ENCODE measurements around the gene ITSN1. TPM values are rescaled to one million over a fixed set of nuclear protein-coding genes. Genes with fewer than 3 reads are reported as not detected.
A peak's percentile ranks its signal among the peaks of the same experiment; 100 is the strongest.

Gene ITSN1
- total RNA-seq, 2 donors from 2014 or later = 15.0 to 47.5 TPM

DNA sequence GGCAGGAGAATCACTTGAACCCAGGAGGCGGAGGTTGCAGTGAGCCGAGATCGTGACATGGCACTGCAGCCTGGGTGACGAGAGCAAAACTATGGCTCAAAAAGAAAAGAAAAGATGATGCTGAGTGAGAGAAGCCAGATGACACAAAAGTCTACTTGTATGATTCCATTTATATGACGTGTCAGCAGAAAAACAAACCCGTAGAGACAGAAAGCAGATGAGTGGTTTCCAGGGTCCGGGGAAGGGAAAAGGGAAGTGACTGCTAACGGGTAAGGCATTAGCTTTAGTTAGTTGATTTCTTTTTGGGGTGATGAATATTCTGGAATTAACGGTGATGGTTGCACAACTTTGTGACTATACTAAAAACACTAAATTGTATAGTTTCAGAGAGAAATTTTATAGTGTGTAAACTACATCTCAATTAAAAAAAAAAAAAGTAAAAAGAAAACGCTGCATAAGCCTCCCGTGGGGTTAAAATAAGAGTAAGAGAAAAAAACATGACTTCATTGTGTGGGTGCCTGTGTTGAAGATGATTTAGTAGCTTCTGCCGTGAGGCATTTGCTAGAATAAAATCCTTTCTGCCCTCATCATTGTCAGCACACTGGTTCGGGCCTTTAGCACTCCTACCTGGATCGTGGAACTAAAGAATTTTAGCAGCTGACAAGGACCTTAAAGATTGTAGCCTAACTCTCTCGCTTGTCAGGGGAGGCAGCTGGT is 298.0 kb downstream of the ITSN1 start:
- H3K27ac ChIP-seq = no peak overlapping the region
- DNase-seq = peak in 1 of 4 donors; percentile 31
- ATAC-seq = no peak
- WGBS, 2 donors = 78 to 82% methylated on average over 15 of the region's 15 CpGs
- intact Hi-C loops (cut with DNase I) = no loop called here
- no peaks in the 10 kb centered on the region for H3K9me3 ChIP-seq
- no peak overlapping the region for H3K4me3 ChIP-seq
- H3K27me3 ChIP-seq = no peaks in the 10 kb centered on the region
- no peak for TF ChIP-seq POLR2A (IDR thresholded peaks at IDR 0.05)
- TF ChIP-seq, protein P1, sequence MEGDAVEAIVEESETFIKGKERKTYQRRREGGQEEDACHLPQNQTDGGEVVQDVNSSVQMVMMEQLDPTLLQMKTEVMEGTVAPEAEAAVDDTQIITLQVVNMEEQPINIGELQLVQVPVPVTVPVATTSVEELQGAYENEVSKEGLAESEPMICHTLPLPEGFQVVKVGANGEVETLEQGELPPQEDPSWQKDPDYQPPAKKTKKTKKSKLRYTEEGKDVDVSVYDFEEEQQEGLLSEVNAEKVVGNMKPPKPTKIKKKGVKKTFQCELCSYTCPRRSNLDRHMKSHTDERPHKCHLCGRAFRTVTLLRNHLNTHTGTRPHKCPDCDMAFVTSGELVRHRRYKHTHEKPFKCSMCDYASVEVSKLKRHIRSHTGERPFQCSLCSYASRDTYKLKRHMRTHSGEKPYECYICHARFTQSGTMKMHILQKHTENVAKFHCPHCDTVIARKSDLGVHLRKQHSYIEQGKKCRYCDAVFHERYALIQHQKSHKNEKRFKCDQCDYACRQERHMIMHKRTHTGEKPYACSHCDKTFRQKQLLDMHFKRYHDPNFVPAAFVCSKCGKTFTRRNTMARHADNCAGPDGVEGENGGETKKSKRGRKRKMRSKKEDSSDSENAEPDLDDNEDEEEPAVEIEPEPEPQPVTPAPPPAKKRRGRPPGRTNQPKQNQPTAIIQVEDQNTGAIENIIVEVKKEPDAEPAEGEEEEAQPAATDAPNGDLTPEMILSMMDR (IDR thresholded peaks at IDR 0.05) = no peak
- H3K36me3 ChIP-seq (replicated peaks in 1 of 2; ENCODE audit: insufficient read depth in 1 of 2, low read depth in 2 of 2) = no peaks in the 10 kb centered on the region
- no peaks in the 10 kb centered on the region for H3K4me1 ChIP-seq

DNA sequence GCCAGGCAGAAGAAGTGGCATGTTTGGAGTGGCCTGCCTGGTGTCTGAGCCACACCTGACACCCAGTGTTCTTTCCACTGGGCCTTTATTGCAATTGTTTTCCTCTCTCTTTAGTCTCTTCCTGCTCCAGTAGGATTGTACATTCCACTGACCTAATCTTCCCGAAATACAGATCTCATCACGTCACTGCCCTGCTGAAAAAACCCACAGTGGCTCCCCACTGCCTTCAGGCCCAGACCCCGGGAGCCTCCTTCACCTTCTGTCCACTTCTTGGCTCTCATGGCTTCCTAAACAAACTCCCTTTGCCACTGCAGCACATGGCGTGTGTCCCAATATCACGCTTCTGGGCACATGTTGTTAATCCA is 298.6 kb downstream of the ITSN1 start:
- Histone ChIP-seq H3K27ac (no peak overlapping the region), H3K4me1 (no peaks in the 10 kb centered on the region), H3K27me3 (no peaks in the 10 kb centered on the region), H3K4me3 (no peak overlapping the region), H3K9me3 (no peaks in the 10 kb centered on the region), H3K36me3 (replicated peaks in 1 of 2; ENCODE audit: insufficient read depth in 1 of 2, low read depth in 2 of 2) (no peaks in the 10 kb centered on the region)
- ATAC-seq (no peak), DNase-seq (no peak)
- WGBS, 2 donors = 77 to 82% methylated on average over 5 of the region's 5 CpGs
- TF ChIP-seq, protein P1 (IDR thresholded peaks at IDR 0.05) = no peak
- TF ChIP-seq POLR2A (IDR thresholded peaks at IDR 0.05) = no peak
- intact Hi-C loops (cut with DNase I) = no loop called here

DNA sequence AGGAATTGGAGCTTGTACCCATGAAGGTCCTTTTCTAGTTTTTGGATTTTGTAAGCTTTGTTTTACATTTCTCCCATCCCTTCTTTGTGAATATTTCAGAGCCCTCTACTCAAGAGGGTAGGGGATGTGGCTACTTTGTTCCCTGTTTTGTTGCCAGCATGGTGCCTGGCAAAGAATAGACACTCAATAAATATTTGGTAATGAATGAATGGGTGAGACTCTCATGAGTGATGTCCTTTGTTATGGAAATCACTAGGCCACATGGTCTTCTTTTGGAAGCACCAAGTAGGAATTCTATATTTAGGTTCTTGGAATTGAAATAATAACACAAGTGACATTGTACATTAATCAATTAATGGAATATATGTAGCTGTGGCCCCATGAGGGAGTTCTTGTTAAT is 300.1 kb downstream of the ITSN1 start:
- Histone ChIP-seq H3K4me1 (peaks cover 4% of the 10 kb centered on the region), H3K4me3 (no peak overlapping the region), H3K27ac (no peak overlapping the region), H3K9me3 (no peaks in the 10 kb centered on the region), H3K27me3 (no peaks in the 10 kb centered on the region), H3K36me3 (replicated peaks in 1 of 2; ENCODE audit: insufficient read depth in 1 of 2, low read depth in 2 of 2) (no peaks in the 10 kb centered on the region)
- ATAC-seq (no peak), DNase-seq (no peak)
- TF ChIP-seq, protein P1 (IDR thresholded peaks at IDR 0.05) = no peak
- no peak for TF ChIP-seq POLR2A (IDR thresholded peaks at IDR 0.05)
- intact Hi-C loops (cut with DNase I) = no loop called here

DNA sequence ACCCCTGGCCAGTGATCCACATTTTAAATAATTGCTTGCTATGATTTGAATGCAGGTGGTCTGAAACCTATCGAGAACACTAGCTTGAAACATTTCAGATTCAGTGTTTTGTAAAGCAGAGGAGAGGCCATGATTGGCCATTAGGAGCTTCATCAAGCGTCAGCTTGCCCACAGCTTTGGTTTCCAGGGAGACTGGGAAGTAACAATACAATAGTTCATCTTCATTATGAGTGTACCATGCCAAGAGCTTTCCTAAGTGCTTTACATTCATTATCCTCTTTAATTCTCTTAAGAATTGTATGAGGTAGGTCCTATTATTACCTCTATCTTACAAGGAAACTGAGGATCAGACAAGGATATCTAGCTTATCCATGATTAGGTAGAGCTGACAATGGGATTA is 301.0 kb downstream of the ITSN1 start:
- 78 to 80% methylated on average over 2 of the region's 2 CpGs for WGBS, 2 donors
- intact Hi-C loops (cut with DNase I) = no loop called here
- peaks cover 11% of the 10 kb centered on the region for H3K4me1 ChIP-seq
- no peaks in the 10 kb centered on the region for H3K27me3 ChIP-seq
- no peak for TF ChIP-seq POLR2A (IDR thresholded peaks at IDR 0.05)
- TF ChIP-seq, protein P1 (IDR thresholded peaks at IDR 0.05) = no peak
- no peaks in the 10 kb centered on the region for H3K9me3 ChIP-seq
- H3K36me3 ChIP-seq (replicated peaks in 1 of 2; ENCODE audit: insufficient read depth in 1 of 2, low read depth in 2 of 2) = no peaks in the 10 kb centered on the region
- H3K4me3 ChIP-seq = no peak overlapping the region
- DNase-seq = no peak
- ATAC-seq = no peak
- H3K27ac ChIP-seq = no peak overlapping the region

DNA sequence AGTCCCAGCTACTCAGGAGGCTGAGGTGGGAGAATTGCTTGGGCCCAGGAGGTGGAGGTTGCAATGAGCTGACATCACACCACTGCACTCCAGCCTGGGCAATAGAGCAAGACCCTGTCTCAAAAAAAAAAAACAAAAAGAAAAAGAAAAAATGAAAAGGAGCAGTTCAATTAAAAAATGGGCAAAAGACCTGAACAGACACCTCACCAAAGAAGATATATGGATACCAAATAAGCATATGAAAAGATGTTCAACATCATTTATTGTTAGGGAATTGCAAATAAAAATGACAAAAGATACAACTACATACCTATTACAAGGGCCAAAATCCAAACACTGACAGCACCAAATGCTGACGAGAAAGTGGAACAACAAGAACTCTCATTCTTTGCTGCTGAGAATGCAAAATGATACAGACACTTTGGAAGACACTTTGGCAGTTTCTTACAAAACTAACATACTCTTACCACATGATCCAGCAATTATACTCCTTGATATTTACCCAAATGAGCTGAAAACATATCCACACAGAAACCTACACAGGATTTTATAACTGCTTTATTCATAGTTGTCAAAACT is 302.0 kb downstream of the ITSN1 start:
- no peak for ATAC-seq
- no peak for DNase-seq
- peaks cover 15% of the 10 kb centered on the region for H3K4me1 ChIP-seq
- 93 to 100% methylated on average over 1 of the region's 1 CpG for WGBS, 2 donors
- no peak overlapping the region for H3K27ac ChIP-seq
- H3K36me3 ChIP-seq (replicated peaks in 1 of 2; ENCODE audit: insufficient read depth in 1 of 2, low read depth in 2 of 2) = no peaks in the 10 kb centered on the region
- TF ChIP-seq, protein P1 (IDR thresholded peaks at IDR 0.05) = no peak
- TF ChIP-seq POLR2A (IDR thresholded peaks at IDR 0.05) = no peak
- no peaks in the 10 kb centered on the region for H3K9me3 ChIP-seq
- intact Hi-C loops (cut with DNase I) = no loop called here
- H3K4me3 ChIP-seq = no peak overlapping the region
- H3K27me3 ChIP-seq = no peaks in the 10 kb centered on the region

Measured in body of pancreas (tissue), 4 donors.